HL-60 (cell line): ENCODE results near the gene ECE2.

Experiments used
- GABPA ChIP-seq: IDR thresholded peaks from 2 replicates; pipeline ENCODE4 v1.6.1; 2012; ENCODE audit warnings: low read depth
- POLR2AphosphoS5 ChIP-seq: IDR thresholded peaks from 2 replicates; pipeline ENCODE4 v1.6.1; 2012; ENCODE audit warnings: low read depth
- REST ChIP-seq: IDR thresholded peaks from 2 replicates; pipeline ENCODE4 v1.6.1; 2012; ENCODE audit warnings: low read depth; ENCODE audit not compliant: insufficient replicate concordance
- SPI1 ChIP-seq: IDR thresholded peaks from 2 replicates; pipeline ENCODE4 v1.6.1; 2012; ENCODE audit warnings: low read depth, mild to moderate bottlenecking, borderline replicate concordance
- TF ChIP-seq, protein P1 (sequence below): IDR thresholded peaks from one replicate; pipeline ENCODE4 v1.5.1; 2011; ENCODE audit warnings: low read length, control low read depth, inconsistent platforms; ENCODE audit not compliant: insufficient read depth

DNA sequence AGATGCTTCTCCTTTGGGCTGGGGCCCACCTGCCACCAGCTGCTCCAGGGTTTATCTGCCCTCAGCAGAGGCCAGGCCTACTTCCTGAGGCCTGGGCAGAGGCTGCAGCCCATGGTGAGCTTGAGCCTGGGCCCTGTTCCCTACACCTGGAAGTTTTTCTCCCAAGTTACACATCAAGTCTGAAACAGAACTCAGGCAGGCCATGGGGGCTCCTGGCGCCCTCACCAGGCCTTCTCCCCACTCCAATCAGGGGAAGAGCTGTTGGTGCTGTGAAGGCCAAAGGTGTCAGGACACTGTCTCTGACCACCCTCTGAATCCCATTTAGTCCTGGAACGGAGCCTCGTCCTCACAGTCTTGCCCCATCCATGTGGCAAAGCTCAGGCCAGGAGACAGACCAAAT is 39.2 kb upstream of the ECE2 start:
- TF ChIP-seq, protein P1, sequence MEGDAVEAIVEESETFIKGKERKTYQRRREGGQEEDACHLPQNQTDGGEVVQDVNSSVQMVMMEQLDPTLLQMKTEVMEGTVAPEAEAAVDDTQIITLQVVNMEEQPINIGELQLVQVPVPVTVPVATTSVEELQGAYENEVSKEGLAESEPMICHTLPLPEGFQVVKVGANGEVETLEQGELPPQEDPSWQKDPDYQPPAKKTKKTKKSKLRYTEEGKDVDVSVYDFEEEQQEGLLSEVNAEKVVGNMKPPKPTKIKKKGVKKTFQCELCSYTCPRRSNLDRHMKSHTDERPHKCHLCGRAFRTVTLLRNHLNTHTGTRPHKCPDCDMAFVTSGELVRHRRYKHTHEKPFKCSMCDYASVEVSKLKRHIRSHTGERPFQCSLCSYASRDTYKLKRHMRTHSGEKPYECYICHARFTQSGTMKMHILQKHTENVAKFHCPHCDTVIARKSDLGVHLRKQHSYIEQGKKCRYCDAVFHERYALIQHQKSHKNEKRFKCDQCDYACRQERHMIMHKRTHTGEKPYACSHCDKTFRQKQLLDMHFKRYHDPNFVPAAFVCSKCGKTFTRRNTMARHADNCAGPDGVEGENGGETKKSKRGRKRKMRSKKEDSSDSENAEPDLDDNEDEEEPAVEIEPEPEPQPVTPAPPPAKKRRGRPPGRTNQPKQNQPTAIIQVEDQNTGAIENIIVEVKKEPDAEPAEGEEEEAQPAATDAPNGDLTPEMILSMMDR = no peak
- TF ChIP-seq REST = no peak
- no peak for TF ChIP-seq SPI1
- TF ChIP-seq POLR2AphosphoS5 = no peak
- TF ChIP-seq GABPA = no peak
